H1 (cell line): Measurements from ENCODE around the gene SLC16A2. TPM values are rescaled to one million over a fixed set of nuclear protein-coding genes. Genes with fewer than 3 reads are reported as not detected.

Experiments used
- CTCF ChIA-PET: fragments of 300-600 bp; sonication (Branson Sonifier 250); formaldehyde crosslinking; loops from one replicate; lab custom pipeline; 2021; ENCODE audit not compliant: partially characterized antibody; lab: Charles Lee
- POLR2A ChIA-PET: fragments of 300-600 bp; sonication (Branson Sonifier 250); formaldehyde crosslinking; loops from one replicate; lab custom pipeline; 2021; ENCODE audit warnings: inconsistent platforms; ENCODE audit not compliant: partially characterized antibody; lab: Charles Lee
- DNase-seq, 2 experiments: peaks; one replicate each; pipeline versions ENCODE4 v3.0.0 to v3.0.0-alpha.2; 2010 to 2022; ENCODE audit warnings: low spot score in 2 of 2, low read depth in 1 of 2, mixed read lengths in 1 of 2
- FAIRE-seq: peaks from 2 replicates; lab custom pipeline; 2011; peaks lifted over from hg19 to GRCh38; lab: Jason Lieb, UNC
- H2AFZ ChIP-seq: 2 replicates; pipeline ENCODE4 v1.8.1; 2012; ENCODE audit warnings: low read length, inconsistent platforms
- H2AK5ac ChIP-seq: 2 replicates; pipeline ENCODE4 v1.6.1; 2013; ENCODE audit warnings: low read depth, low read length
- H2BK120ac ChIP-seq: replicated peaks from 2 replicates; pipeline ENCODE3; 2013; ENCODE audit warnings: low read depth, low read length, inconsistent platforms
- H2BK12ac ChIP-seq: 2 replicates; pipeline ENCODE4 v1.6.1; 2013; ENCODE audit warnings: low read depth, low read length
- H2BK15ac ChIP-seq: 2 replicates; pipeline ENCODE4 v1.6.1; 2013; ENCODE audit warnings: low read length
- H2BK20ac ChIP-seq: 2 replicates; pipeline ENCODE4 v1.6.1; 2013; ENCODE audit warnings: low read length
- H2BK5ac ChIP-seq: 2 replicates; pipeline ENCODE4 v1.6.1; 2013; ENCODE audit warnings: low read depth, low read length
- H3K14ac ChIP-seq: 2 replicates; pipeline ENCODE4 v1.6.1; 2013; ENCODE audit warnings: inconsistent platforms; ENCODE audit not compliant: insufficient read length
- H3K18ac ChIP-seq: 2 replicates; pipeline ENCODE4 v1.6.1; 2013; ENCODE audit warnings: low read length; ENCODE audit errors: extremely low read depth
- H3K23ac ChIP-seq: 2 replicates; pipeline ENCODE4 v1.6.1; 2013; ENCODE audit warnings: inconsistent platforms; ENCODE audit not compliant: insufficient read length
- H3K23me2 ChIP-seq: 2 replicates; pipeline ENCODE4 v1.6.1; 2013; ENCODE audit warnings: low read depth, low read length
- H3K27ac ChIP-seq: 2 replicates; pipeline ENCODE4 v1.6.1; 2011; ENCODE audit warnings: low read depth, low read length, inconsistent platforms
- H3K27me3 ChIP-seq, 4 experiments: replicated peaks in 1 of 4; 1 replicate in 1 of 4; 2 replicates in 3 of 4; pipeline versions ENCODE4 v1.6.1 to v1.8.1; 2011 to 2013; ENCODE audit warnings: low read length in 3 of 4, mild to moderate bottlenecking in 3 of 4, inconsistent platforms in 2 of 4, mixed read lengths in 2 of 4, moderate library complexity in 1 of 4; ENCODE audit not compliant: control insufficient read depth in 3 of 4, insufficient read depth in 3 of 4; ENCODE audit errors: extremely low read depth in 1 of 4
- H3K36me3 ChIP-seq, 4 experiments: 2 replicates each; pipeline versions ENCODE4 v1.6.1 to v1.8.1; 2011 to 2013; ENCODE audit warnings: mild to moderate bottlenecking in 4 of 4, low read length in 3 of 4, moderate library complexity in 2 of 4, control low read depth in 1 of 4, inconsistent platforms in 1 of 4; ENCODE audit not compliant: insufficient read depth in 4 of 4, control insufficient read depth in 2 of 4
- H3K4ac ChIP-seq: replicated peaks from 2 replicates; pipeline ENCODE3; 2013; ENCODE audit warnings: low read length, low read depth, mixed read lengths, inconsistent platforms; ENCODE audit not compliant: insufficient read length
- H3K4me1 ChIP-seq, 4 experiments: replicated peaks in 1 of 4; 1 replicate in 1 of 4; 2 replicates in 3 of 4; pipeline versions ENCODE4 v1.6.1 to v1.8.1; 2011 to 2013; ENCODE audit warnings: low read length in 3 of 4, inconsistent platforms in 2 of 4, mixed read lengths in 1 of 4; ENCODE audit not compliant: insufficient read depth in 4 of 4, control insufficient read depth in 3 of 4
- H3K4me2 ChIP-seq, 2 experiments: 2 replicates each; pipeline versions ENCODE4 v1.6.1 to v1.8.1; 2011 to 2013; ENCODE audit warnings: low read depth in 2 of 2, low read length in 2 of 2, control low read depth in 1 of 2, inconsistent platforms in 1 of 2, mild to moderate bottlenecking in 1 of 2; ENCODE audit not compliant: insufficient read depth in 1 of 2
- H3K4me3 ChIP-seq, 4 experiments: fragments of 200-600, 300-600 bp in 1 of 4; sonication (generic), shearing (Covaris generic), sonication (Bioruptor Twin) in 1 of 4; 2 replicates each; pipeline versions ENCODE4 v1.5.1 to v1.8.1; 2011 to 2016; ENCODE audit warnings: low read length in 4 of 4, low read depth in 3 of 4, control low read depth in 2 of 4, inconsistent platforms in 2 of 4, mild to moderate bottlenecking in 2 of 4, mixed read lengths in 1 of 4, moderate library complexity in 1 of 4; ENCODE audit not compliant: insufficient read depth in 2 of 4; ENCODE audit errors: extremely low read depth in 1 of 4
- H3K56ac ChIP-seq: replicated peaks from 2 replicates; pipeline ENCODE3; 2013; ENCODE audit warnings: low read depth, mild to moderate bottlenecking, mixed read lengths, low read length, inconsistent platforms; ENCODE audit not compliant: insufficient read length
- H3K79me1 ChIP-seq: 2 replicates; pipeline ENCODE4 v1.6.1; 2013; ENCODE audit warnings: low read depth, low read length, control low read depth
- H3K79me2 ChIP-seq, 2 experiments: 2 replicates each; pipeline versions ENCODE4 v1.6.1 to v1.8.1; 2012 to 2013; ENCODE audit warnings: low read length in 2 of 2, mild to moderate bottlenecking in 2 of 2, inconsistent platforms in 1 of 2; ENCODE audit not compliant: insufficient read depth in 2 of 2, control insufficient read depth in 1 of 2
- H3K9ac ChIP-seq, 4 experiments: replicated peaks in 1 of 4; 1 replicate in 1 of 4; 2 replicates in 3 of 4; pipeline versions ENCODE4 v1.6.1 to v1.8.1; 2011 to 2013; ENCODE audit warnings: low read depth in 3 of 4, low read length in 3 of 4, control low read depth in 2 of 4, mild to moderate bottlenecking in 2 of 4, moderate library complexity in 2 of 4, inconsistent platforms in 1 of 4; ENCODE audit errors: extremely low read depth in 1 of 4
- H3K9me3 ChIP-seq, 2 experiments: 2 replicates each; pipeline versions ENCODE4 v1.6.1 to v1.8.1; 2012 to 2013; ENCODE audit warnings: mild to moderate bottlenecking in 2 of 2, moderate library complexity in 2 of 2, control low read depth in 1 of 2, inconsistent platforms in 1 of 2, low read depth in 1 of 2, low read length in 1 of 2, mixed read lengths in 1 of 2; ENCODE audit not compliant: insufficient read depth in 2 of 2
- H4K20me1 ChIP-seq, 2 experiments: replicated peaks in 1 of 2; 2 replicates each; pipeline versions ENCODE3 to v1.8.1; 2011 to 2013; ENCODE audit warnings: inconsistent platforms in 2 of 2, low read length in 2 of 2, mild to moderate bottlenecking in 1 of 2; ENCODE audit not compliant: insufficient read depth in 2 of 2, control insufficient read depth in 1 of 2
- H4K5ac ChIP-seq: 2 replicates; pipeline ENCODE4 v1.6.1; 2013; ENCODE audit warnings: low read length, low read depth, mixed read lengths, inconsistent platforms; ENCODE audit not compliant: insufficient read length
- H4K8ac ChIP-seq: 2 replicates; pipeline ENCODE4 v1.8.0; 2013; ENCODE audit warnings: mild to moderate bottlenecking, moderate library complexity, low read length, inconsistent platforms; ENCODE audit not compliant: insufficient read depth; ENCODE audit errors: extremely low read depth
- H4K91ac ChIP-seq: replicated peaks from 2 replicates; pipeline ENCODE3; 2013; ENCODE audit warnings: low read length, mixed read lengths, inconsistent platforms; ENCODE audit not compliant: insufficient read length
- ATF3 ChIP-seq: IDR thresholded peaks from 2 replicates; pipeline ENCODE4 v1.6.1; 2011; ENCODE audit warnings: low read depth, mild to moderate bottlenecking, low read length; ENCODE audit not compliant: insufficient read depth
- BACH1 ChIP-seq: IDR thresholded peaks from 2 replicates; pipeline ENCODE4 v1.6.1; 2012; ENCODE audit warnings: low read length, improper control_type of control experiment
- BCL11A ChIP-seq, 2 experiments: IDR thresholded peaks; one replicate each; pipeline ENCODE4 v1.6.1; 2011; ENCODE audit warnings: low read depth in 2 of 2, low read length in 2 of 2, mild to moderate bottlenecking in 2 of 2
- CBX8 ChIP-seq: fragments of 300-800, 300-1000 bp; sonication (generic); IDR thresholded peaks from 2 replicates; pipeline ENCODE4 v1.7.1; 2016; ENCODE audit warnings: low read depth, low read length, borderline replicate concordance
- GABPA ChIP-seq: IDR thresholded peaks from 2 replicates; pipeline ENCODE4 v1.6.1; 2011; ENCODE audit warnings: mild to moderate bottlenecking, low read length, moderate library complexity, borderline replicate concordance; ENCODE audit not compliant: insufficient read depth
- PHF8 ChIP-seq: fragments of 200-600 bp; sonication (generic); conservative IDR thresholded peaks from 2 replicates; pipeline ENCODE4 v1.7.1; 2012; ENCODE audit warnings: low read depth, mild to moderate bottlenecking, inconsistent platforms, low read length, moderate library complexity
- RFX5 ChIP-seq: IDR thresholded peaks from 2 replicates; pipeline ENCODE4 v1.6.1; 2011; ENCODE audit warnings: low read depth, low read length, improper control_type of control experiment, borderline replicate concordance
- RXRA ChIP-seq: IDR thresholded peaks from 2 replicates; pipeline ENCODE4 v1.6.1; 2011; ENCODE audit warnings: low read depth, mild to moderate bottlenecking, low read length, moderate library complexity; ENCODE audit not compliant: insufficient read depth
- SP2 ChIP-seq: IDR thresholded peaks from 2 replicates; pipeline ENCODE4 v1.6.1; 2012; ENCODE audit warnings: mild to moderate bottlenecking, low read length, inconsistent platforms
- WGBS, 2 experiments: shearing (Covaris generic) in 1 of 2; methylation state at CpG; one replicate each; pipeline versions ENCODE4 v1.1.6 to v1.1.7; 2013 to 2015; ENCODE audit warnings: low lambda C conversion rate in 2 of 2, mixed read lengths in 2 of 2, inconsistent platforms in 1 of 2, low coverage in 1 of 2, missing lambda C conversion rate in 1 of 2; ENCODE audit not compliant: insufficient replicate concordance in 2 of 2, insufficient coverage in 1 of 2, insufficient read length in 1 of 2; ENCODE audit errors: extremely low coverage in 1 of 2, missing lambda C conversion rate in 1 of 2; 5-methylcytosine and 5-hydroxymethylcytosine counted together
- polyA plus RNA-seq, 7 experiments: library from polyadenylated mRNA; depleted of rRNA in 3 of 7; stranded (reverse) in 5 of 7; unstranded in 2 of 7; fragments of >200 nt in 5 of 7; fragments of 200-250 nt in 2 of 7; gene quantifications; 1 replicate in 5 of 7; 2 replicates in 1 of 7; 4 replicates in 1 of 7; pipeline versions ENCODE4 v1.2.1 to v1.2.3, GENCODE V29; 2011 to 2013; ENCODE audit warnings: missing spikeins in 2 of 7, mixed read lengths in 2 of 7
- total RNA-seq: library from RNA; stranded (reverse); fragmentation: NEBNext Ultra II Directional; extraction: Animal tissue kit (Norgen Biotek cat#: 25700); gene quantifications from 2 replicates; pipeline ENCODE4 v1.2.1, GENCODE V29; 2021

The SLC16A2 gene
- total and polyA plus RNA-seq, 2 of the 8 experiments (the other 6 are each of a cell fraction or from before 2014, with no cell fraction given): 24.4 to 32.2 TPM

- H2BK12ac ChIP-seq: no peak overlapping the region
- no peak for TF ChIP-seq PHF8
- TF ChIP-seq ATF3: no peak
- TF ChIP-seq RFX5: no peak
- TF ChIP-seq RXRA: no peak
- TF ChIP-seq BCL11A (IDR thresholded peaks at IDR 0.05; ENCODE audit: low read depth in 2 of 2, low read length in 2 of 2): no peak
- no peak for TF ChIP-seq SP2
- TF ChIP-seq BACH1: no peak
- no peak for TF ChIP-seq GABPA
- no peak for TF ChIP-seq CBX8
- TF ChIP-seq, all 59 proteins: peak for 0
- no peak overlapping the region for H4K8ac ChIP-seq
- H2AK5ac ChIP-seq: no peak overlapping the region
- ChIA-PET POLR2A (interaction anchor here (0.9 to 1.6 kb wide), 3 partner anchors 9 to 126 kb away, joined by 3 to 6 read pairs (median 3); no protein-coding TSS in a partner anchor), CTCF (interaction anchor here (0.6 to 1.7 kb wide), 5 partner anchors 11 to 272 kb away, joined by 3 to 6 read pairs (median 3); no protein-coding TSS in a partner anchor)
- no peaks in the 10 kb centered on the region for H3K27me3 ChIP-seq
- H2BK120ac ChIP-seq: no peak overlapping the region
- no peaks in the 10 kb centered on the region for H3K79me2 ChIP-seq
- H3K4me1 ChIP-seq: no peaks in the 10 kb centered on the region
- no peak overlapping the region for H4K91ac ChIP-seq
- H3K9me3 ChIP-seq: no peaks in the 10 kb centered on the region
- no peak overlapping the region for H3K9ac ChIP-seq
- H3K4me3 ChIP-seq: no peak overlapping the region
- H3K36me3 ChIP-seq: no peaks in the 10 kb centered on the region
- FAIRE-seq: peak; percentile 7
- H3K4me2 ChIP-seq: no peak overlapping the region
- H2AFZ ChIP-seq: no peak overlapping the region
- no peak overlapping the region for H4K5ac ChIP-seq
- WGBS, 2 experiments: 89% methylated on average over 1 of the region's 1 CpG; no CpG with 5 or more reads in 1 of the 2 experiments
- no peak overlapping the region for H3K18ac ChIP-seq
- no peaks in the 10 kb centered on the region for H3K79me1 ChIP-seq
- no peak overlapping the region for H3K4ac ChIP-seq
- H3K14ac ChIP-seq: no peak overlapping the region
- 0 out of 2 replicates have a peak overlapping the region, but pooled peaks have one; percentile 32 for H2BK20ac ChIP-seq
- no peak overlapping the region for H2BK15ac ChIP-seq
- H2BK5ac ChIP-seq: no peak overlapping the region
- H3K27ac ChIP-seq: no peak overlapping the region
- no peaks in the 10 kb centered on the region for H3K23me2 ChIP-seq
- no peak overlapping the region for H3K56ac ChIP-seq
- H4K20me1 ChIP-seq: no peaks in the 10 kb centered on the region
- DNase-seq: no peak
- H3K23ac ChIP-seq: no peak overlapping the region
Observed at GRCh38 chrX:74545880-74546523, 124.7 kb downstream of the SLC16A2 start.
